GM12892 (cell line): ENCODE measurements around the gene VPS9D1.
A peak's percentile ranks its signal among the peaks of the same experiment; 100 is the strongest.

ENCODE experiments used
- DNase-seq: peaks from one replicate; pipeline ENCODE4 v3.0.0; 2011; ENCODE audit not compliant: insufficient read length
- FAIRE-seq: peaks from 2 replicates; lab custom pipeline; 2011; peaks lifted over from hg19 to GRCh38; lab: Jason Lieb, UNC
- POLR2A ChIP-seq: IDR thresholded peaks from 2 replicates; pipeline ENCODE4 v1.6.1; 2011; ENCODE audit warnings: low read depth, low read length, control low read depth
- POLR2AphosphoS5 ChIP-seq: IDR thresholded peaks from 2 replicates; pipeline ENCODE4 v1.6.1; 2011; ENCODE audit warnings: low read depth, low read length, control low read depth
- TAF1 ChIP-seq: IDR thresholded peaks from 2 replicates; pipeline ENCODE4 v1.6.1; 2011; ENCODE audit warnings: low read depth, mild to moderate bottlenecking, control low read depth, low read length, borderline replicate concordance

VPS9D1 gene

DNA sequence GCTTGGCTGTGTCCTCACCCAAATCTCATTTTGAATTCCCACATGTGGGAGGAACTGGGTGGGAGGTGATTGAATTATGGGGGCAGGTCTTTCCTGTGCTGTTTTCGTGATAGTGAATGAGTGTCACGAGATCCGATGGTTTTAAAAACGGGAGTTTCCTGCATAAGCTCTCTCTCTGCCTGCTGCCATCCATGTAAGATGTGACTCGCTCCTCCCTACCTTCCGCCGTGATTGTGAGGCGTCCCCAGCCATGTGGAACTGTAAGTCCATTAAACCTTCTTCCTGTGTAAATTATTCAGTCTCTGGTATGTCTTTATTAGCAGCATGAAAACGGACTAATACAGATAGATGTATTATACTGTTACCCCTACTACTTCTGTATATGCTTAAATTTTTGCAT lies 59.5 kb downstream of the VPS9D1 start:
- TF ChIP-seq TAF1, result no peak
- TF ChIP-seq POLR2AphosphoS5, result no peak
- TF ChIP-seq POLR2A, result no peak

DNA sequence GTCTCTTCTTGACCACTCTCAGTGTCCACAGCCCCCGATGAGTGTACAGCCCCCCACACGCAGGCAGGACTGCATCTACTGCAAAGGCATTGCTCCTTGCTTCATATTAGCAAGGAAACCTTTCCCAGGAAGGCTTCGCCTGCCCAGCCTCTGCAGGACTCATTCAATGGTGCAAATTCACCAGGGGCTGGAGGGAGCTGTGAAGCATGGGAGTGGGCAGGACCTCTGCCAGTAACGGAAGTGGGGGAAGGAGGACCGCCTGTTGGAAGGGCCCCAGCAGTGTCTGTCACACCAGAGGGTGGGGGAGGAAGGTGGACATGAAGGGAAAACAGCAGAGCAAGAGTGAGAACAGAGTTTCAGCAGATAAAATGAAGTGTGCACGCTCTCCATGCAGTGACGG lies 60.6 kb downstream of the VPS9D1 start:
- no peak for TF ChIP-seq POLR2A
- no peak for TF ChIP-seq TAF1
- TF ChIP-seq POLR2AphosphoS5, result no peak
- DNase-seq (no peak), FAIRE-seq (no peak)

More for the DNA sequence above, 59.5 kb downstream of the VPS9D1 start:
- DNase-seq, result no peak
- FAIRE-seq, result no peak

DNA sequence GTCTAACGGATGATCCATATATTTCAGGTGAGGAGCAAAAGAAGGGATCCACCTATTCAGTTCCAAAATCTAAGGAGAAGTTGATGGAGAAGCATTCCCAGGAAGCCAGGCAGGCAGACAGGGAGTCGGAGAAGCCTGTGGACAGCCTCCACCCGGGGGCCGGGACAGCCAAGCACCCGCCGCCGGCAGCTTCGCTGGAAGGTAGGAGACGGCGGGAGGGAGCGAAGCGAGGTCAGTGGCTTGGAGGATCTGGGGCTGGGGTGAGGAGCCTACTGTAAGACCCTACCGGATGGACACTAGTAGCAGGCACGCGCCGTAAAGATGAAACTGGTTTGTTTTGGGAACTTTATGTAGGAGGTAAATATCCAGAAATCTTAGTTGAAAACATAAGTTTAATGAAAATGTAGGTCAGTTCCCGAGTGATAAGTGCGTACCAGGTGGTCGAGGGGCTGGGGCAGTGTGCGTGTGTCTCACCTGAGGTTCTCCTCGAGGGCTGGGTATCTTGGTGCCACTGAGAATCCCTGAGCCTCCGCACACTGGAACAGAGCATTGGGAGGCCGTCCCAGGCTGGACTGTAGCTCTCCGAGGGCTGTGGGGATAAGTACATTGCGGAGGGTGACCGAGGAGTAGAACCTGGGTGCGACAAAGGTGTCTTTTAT lies 62.3 kb downstream of the VPS9D1 start:
- DNase-seq (no peak), FAIRE-seq (no peak)

DNA sequence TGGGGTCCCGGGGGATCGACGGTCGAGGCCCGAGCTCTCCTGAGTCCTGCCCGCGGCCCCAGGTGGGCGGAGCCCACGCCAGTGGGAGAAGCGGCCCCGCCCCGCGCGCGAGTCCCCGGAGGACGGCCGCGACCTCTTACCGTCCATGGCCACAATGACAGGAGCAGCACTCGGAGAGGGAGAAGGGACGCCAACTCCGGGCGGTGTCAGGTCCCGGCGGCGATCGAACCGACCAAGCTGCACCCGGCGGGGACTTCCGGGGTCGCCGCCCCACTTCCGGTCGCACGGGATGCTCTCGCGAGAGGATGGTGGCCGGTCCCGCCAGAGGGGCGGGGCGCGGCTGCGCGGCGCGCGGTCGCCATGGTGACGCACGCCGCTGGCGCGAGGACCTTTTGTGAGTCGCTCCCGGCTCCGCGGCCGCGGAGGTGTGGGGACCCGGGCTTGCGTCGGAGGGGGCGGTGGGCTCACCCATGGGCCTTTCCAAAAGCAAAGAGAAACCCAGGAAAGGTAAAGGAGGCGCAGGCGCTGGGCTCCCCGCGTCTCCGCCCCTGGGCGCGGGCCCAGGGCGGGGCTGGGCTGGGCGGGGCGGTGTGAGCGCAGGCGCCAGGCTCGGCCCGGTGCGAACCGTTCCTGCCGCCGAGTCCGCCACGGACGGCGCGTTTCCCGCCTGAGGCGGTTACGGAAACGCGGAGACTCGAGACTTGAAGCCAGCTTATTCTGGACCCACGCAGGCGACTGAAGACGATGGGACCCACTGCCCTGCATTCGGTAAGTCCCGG lies 63.1 kb downstream of the VPS9D1 start, which contains the start of the genes CHMP1A and SPATA33:
CHMP1A (minus strand) TSS at position 267 of the 779 bp plus-strand sequence; CDS start at position 147, 120 bp downstream.
SPATA33 (plus strand) TSS at position 395 of the 779 bp plus-strand sequence; CDS start at position 471, 76 bp downstream.
- DNase-seq (peak; percentile 96), FAIRE-seq (peak; percentile 86)
- TF ChIP-seq POLR2A, result peak; percentile 92
- peak; percentile 55; the same call in 1 of the 2 replicates for TF ChIP-seq TAF1
- peak; percentile 91 for TF ChIP-seq POLR2AphosphoS5

More for the DNA sequence above, 62.3 kb downstream of the VPS9D1 start:
- TF ChIP-seq POLR2AphosphoS5 (no peak), TAF1 (no peak), POLR2A (no peak)
